IMR-90 (cell line): ENCODE measurements around the gene PSMG3.

Source experiments
- BHLHE40 ChIP-seq: fragments of 150-350 bp; IDR thresholded peaks from 2 replicates; pipeline ENCODE4 v1.6.1; 2016; ENCODE audit warnings: mild to moderate bottlenecking, low read depth, low read length
- CEBPB ChIP-seq: IDR thresholded peaks from 2 replicates; pipeline ENCODE4 v1.6.1; 2012; ENCODE audit warnings: low read depth, low read length, improper control_type of control experiment
- MAFK ChIP-seq: IDR thresholded peaks from 2 replicates; pipeline ENCODE4 v1.6.1; 2012; ENCODE audit warnings: low read depth, low read length, improper control_type of control experiment
- MAZ ChIP-seq: IDR thresholded peaks from 2 replicates; pipeline ENCODE4 v1.6.1; 2012; ENCODE audit warnings: low read depth, mild to moderate bottlenecking, low read length, improper control_type of control experiment, moderate library complexity, borderline replicate concordance
- MXI1 ChIP-seq: IDR thresholded peaks from 2 replicates; pipeline ENCODE4 v1.6.1; 2012; ENCODE audit warnings: low read depth, mild to moderate bottlenecking, low read length, moderate library complexity, borderline replicate concordance
- POLR2A ChIP-seq: IDR thresholded peaks from 2 replicates; pipeline ENCODE4 v1.6.1; 2012; ENCODE audit warnings: mild to moderate bottlenecking, low read depth, low read length
- RAD21 ChIP-seq: IDR thresholded peaks from 2 replicates; pipeline ENCODE4 v1.6.1; 2012; ENCODE audit warnings: low read length, improper control_type of control experiment
- RCOR1 ChIP-seq: IDR thresholded peaks from 2 replicates; pipeline ENCODE4 v1.6.1; 2012; ENCODE audit warnings: mild to moderate bottlenecking, low read length, improper control_type of control experiment; ENCODE audit not compliant: insufficient replicate concordance
- SMC3 ChIP-seq: fragments of 150-350 bp; IDR thresholded peaks from 2 replicates; pipeline ENCODE4 v1.6.1; 2016; ENCODE audit warnings: low read depth, mild to moderate bottlenecking, antibody characterized with exemption, low read length, moderate library complexity
- TF ChIP-seq, protein P1 (sequence below): conservative IDR thresholded peaks from 2 replicates; pipeline ENCODE4 v1.5.1; 2012; ENCODE audit warnings: mild to moderate bottlenecking, low read depth, low read length, improper control_type of control experiment
- TF ChIP-seq, protein P2 (sequence below): fragments of 150-350 bp; IDR thresholded peaks from 2 replicates; pipeline ENCODE4 v1.6.1; 2017; ENCODE audit warnings: mild to moderate bottlenecking, antibody characterized with exemption, low read length, low read depth
- TF ChIP-seq, protein P3 (sequence below): fragments of 150-350 bp; IDR thresholded peaks from 2 replicates; pipeline ENCODE4 v1.6.1; 2016; ENCODE audit warnings: low read depth, mild to moderate bottlenecking, low read length, moderate library complexity, borderline replicate concordance

DNA sequence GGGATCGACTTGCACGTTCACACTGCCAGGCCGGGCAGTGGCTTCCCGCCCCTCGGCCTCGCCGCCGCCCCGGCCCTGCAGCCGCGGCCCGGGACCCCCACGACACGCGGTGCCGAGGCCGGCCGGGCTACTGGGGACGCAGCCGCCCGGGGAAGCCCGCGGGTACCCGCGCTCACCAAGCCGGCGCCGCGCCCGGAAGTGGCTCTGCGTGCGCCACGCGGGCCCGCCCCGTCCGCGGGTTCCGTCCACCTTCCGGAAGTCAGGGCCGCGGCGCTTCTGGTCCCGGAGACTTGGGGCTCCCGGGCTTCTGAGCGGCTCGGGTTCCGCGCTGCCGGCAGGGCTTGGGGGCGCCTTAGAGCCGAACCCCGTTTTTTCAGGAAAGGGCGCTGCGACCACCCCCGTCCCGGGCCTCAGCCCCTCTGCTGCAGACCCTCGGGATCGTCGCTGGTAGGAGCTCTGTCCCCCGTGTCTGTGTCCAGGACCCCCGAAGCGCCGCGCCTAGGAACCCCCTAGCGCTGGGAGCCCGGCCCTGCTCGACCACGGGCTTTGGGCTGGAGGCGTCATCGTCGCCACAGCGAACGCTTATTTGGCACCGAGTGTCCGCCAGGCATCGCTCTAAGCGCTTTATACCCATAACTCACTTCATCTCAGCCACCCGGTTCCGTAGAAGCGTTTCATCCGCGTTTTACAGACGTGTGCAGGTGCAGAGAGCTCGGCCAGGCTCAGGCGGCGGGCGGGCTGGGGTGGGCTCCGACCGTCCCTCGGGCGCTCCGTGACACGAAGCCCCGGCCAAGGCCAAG, at the start of gene PSMG3:
- TF ChIP-seq, protein P1, sequence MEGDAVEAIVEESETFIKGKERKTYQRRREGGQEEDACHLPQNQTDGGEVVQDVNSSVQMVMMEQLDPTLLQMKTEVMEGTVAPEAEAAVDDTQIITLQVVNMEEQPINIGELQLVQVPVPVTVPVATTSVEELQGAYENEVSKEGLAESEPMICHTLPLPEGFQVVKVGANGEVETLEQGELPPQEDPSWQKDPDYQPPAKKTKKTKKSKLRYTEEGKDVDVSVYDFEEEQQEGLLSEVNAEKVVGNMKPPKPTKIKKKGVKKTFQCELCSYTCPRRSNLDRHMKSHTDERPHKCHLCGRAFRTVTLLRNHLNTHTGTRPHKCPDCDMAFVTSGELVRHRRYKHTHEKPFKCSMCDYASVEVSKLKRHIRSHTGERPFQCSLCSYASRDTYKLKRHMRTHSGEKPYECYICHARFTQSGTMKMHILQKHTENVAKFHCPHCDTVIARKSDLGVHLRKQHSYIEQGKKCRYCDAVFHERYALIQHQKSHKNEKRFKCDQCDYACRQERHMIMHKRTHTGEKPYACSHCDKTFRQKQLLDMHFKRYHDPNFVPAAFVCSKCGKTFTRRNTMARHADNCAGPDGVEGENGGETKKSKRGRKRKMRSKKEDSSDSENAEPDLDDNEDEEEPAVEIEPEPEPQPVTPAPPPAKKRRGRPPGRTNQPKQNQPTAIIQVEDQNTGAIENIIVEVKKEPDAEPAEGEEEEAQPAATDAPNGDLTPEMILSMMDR: peak; percentile 17; the same call in 1 of the 2 replicates
- TF ChIP-seq MAZ (peak; percentile 63; the same call in 1 of the 2 replicates), MXI1 (peak; percentile 45; the same call in 1 of the 2 replicates), POLR2A (peak; percentile 75), RAD21 (no peak), CEBPB (no peak), SMC3 (no peak), BHLHE40 (0 out of 2 replicates have a peak, but pooled peaks have one; percentile 11), MAFK (no peak), RCOR1 (no peak)
- TF ChIP-seq, protein P2, sequence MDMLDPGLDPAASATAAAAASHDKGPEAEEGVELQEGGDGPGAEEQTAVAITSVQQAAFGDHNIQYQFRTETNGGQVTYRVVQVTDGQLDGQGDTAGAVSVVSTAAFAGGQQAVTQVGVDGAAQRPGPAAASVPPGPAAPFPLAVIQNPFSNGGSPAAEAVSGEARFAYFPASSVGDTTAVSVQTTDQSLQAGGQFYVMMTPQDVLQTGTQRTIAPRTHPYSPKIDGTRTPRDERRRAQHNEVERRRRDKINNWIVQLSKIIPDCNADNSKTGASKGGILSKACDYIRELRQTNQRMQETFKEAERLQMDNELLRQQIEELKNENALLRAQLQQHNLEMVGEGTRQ: 0 out of 2 replicates have a peak, but pooled peaks have one; percentile 18
- TF ChIP-seq, protein P3, sequence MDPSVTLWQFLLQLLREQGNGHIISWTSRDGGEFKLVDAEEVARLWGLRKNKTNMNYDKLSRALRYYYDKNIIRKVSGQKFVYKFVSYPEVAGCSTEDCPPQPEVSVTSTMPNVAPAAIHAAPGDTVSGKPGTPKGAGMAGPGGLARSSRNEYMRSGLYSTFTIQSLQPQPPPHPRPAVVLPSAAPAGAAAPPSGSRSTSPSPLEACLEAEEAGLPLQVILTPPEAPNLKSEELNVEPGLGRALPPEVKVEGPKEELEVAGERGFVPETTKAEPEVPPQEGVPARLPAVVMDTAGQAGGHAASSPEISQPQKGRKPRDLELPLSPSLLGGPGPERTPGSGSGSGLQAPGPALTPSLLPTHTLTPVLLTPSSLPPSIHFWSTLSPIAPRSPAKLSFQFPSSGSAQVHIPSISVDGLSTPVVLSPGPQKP: no peak
